Measurements from ENCODE around the gene NOSIP. TPM values are rescaled to one million over a fixed set of nuclear protein-coding genes. Genes with fewer than 3 reads are reported as not detected.

Gene NOSIP
- total and polyA plus RNA-seq, 7 donors: 53.9 to 104 (median 69.9) TPM

GRCh38 chr19:49585023-49585422, 4.7 kb upstream of the NOSIP start:
- no peaks in the 10 kb centered on the region for H3K27me3 ChIP-seq (ENCODE audit: insufficient read depth in 3 of 3, low read length in 2 of 3)
- no peaks in the 10 kb centered on the region for H3K36me3 ChIP-seq (ENCODE audit: insufficient read depth in 1 of 2, low read depth in 1 of 2)
- peaks cover 5% of the 10 kb centered on the region for H3K4me1 ChIP-seq
- no peak for TF ChIP-seq CTCF (IDR thresholded peaks at IDR 0.05)
- H3K27ac ChIP-seq: no peak overlapping the region
- WGBS, 3 donors: 54 to 65% (median 58%) methylated on average over 8 of the region's 8 CpGs
- H3K4me3 ChIP-seq: no peak overlapping the region
- ATAC-seq (no peak), DNase-seq (no peak)
- H3K9me3 ChIP-seq: no peaks in the 10 kb centered on the region
- intact Hi-C loops (cut with DNase I): no loop called here

GRCh38 chr19:49583239-49583638, 2.9 kb upstream of the NOSIP start:
- no peak for DNase-seq
- intact Hi-C loops (cut with DNase I): no loop called here
- peaks cover 18% of the 10 kb centered on the region for H3K4me1 ChIP-seq
- H3K27me3 ChIP-seq (ENCODE audit: insufficient read depth in 3 of 3, low read length in 2 of 3): no peaks in the 10 kb centered on the region
- no peak for ATAC-seq
- H3K4me3 ChIP-seq: no peak overlapping the region
- H3K9me3 ChIP-seq: no peaks in the 10 kb centered on the region
- no peak for TF ChIP-seq CTCF (IDR thresholded peaks at IDR 0.05)
- H3K36me3 ChIP-seq (ENCODE audit: insufficient read depth in 1 of 2, low read depth in 1 of 2): no peaks in the 10 kb centered on the region
- no peak overlapping the region for H3K27ac ChIP-seq
- 40 to 54% (median 46%) methylated on average over 2 of the region's 2 CpGs for WGBS, 3 donors

GRCh38 chr19:49581007-49581508, 702 bp upstream of the NOSIP start, which contains the start of gene PRRG2:
Gene PRRG2, plus strand, starts transcription at chr19:49581316. Its CDS starts 1,904 bp downstream, at chr19:49583220.
- H3K27ac ChIP-seq: peak within 1 kb of the TSS; percentile 80
- peaks cover 30% of the 10 kb centered on the region for H3K4me1 ChIP-seq
- peak within 1 kb of the TSS; percentile 88 for H3K4me3 ChIP-seq
- H3K9me3 ChIP-seq: no peaks in the 10 kb centered on the region
- DNase-seq: no peak
- ATAC-seq: no peak
- TF ChIP-seq CTCF (IDR thresholded peaks at IDR 0.05): no peak
- H3K27me3 ChIP-seq (ENCODE audit: insufficient read depth in 3 of 3, low read length in 2 of 3): no peaks in the 10 kb centered on the region
- intact Hi-C loops (cut with DNase I): no loop called here
- peaks cover 0 to 5% of the 10 kb centered on the region in 2 donors for H3K36me3 ChIP-seq (ENCODE audit: insufficient read depth in 1 of 2, low read depth in 1 of 2)
- 21 to 30% (median 28%) methylated on average over 15 of the region's 15 CpGs for WGBS, 3 donors

GRCh38 chr19:49579947-49580263, 451 bp downstream of the NOSIP start:
- peaks cover 30% of the 10 kb centered on the region for H3K4me1 ChIP-seq
- no peak for DNase-seq
- ATAC-seq: peak; percentile 7 to 30 (median 20)

More at GRCh38 chr19:49579947-49580263, 451 bp downstream of the NOSIP start:
- Histone ChIP-seq H3K9me3 (no peaks in the 10 kb centered on the region), H3K27ac (peak overlapping the region; percentile 80), H3K36me3 (ENCODE audit: insufficient read depth in 1 of 2, low read depth in 1 of 2) (peaks cover 0 to 16% of the 10 kb centered on the region in 2 donors), H3K4me3 (peak overlapping the region; percentile 88), H3K27me3 (ENCODE audit: insufficient read depth in 3 of 3, low read length in 2 of 3) (no peaks in the 10 kb centered on the region)
- no peak for TF ChIP-seq CTCF (IDR thresholded peaks at IDR 0.05)
- intact Hi-C loops (cut with DNase I): loop anchor here in 1 of 2 donors (10.0 kb wide), 1 partner anchor 95 kb away; the partner anchor contains the start of gene PRMT1
- 1 to 2% (median 2%) methylated on average over 8 of the region's 8 CpGs for WGBS, 3 donors

All from psoas muscle (tissue), 8 donors.